Thoracic aorta (tissue), 2 donors: ENCODE data around the gene IQSEC3. TPM values are rescaled to one million over a fixed set of nuclear protein-coding genes. Genes with fewer than 3 reads are reported as not detected.

Experiments
- ATAC-seq: fragments of 150-250 bp; one replicate; pipeline ENCODE4 v1.8.0; 2017; ENCODE audit warnings: low read depth; ENCODE audit not compliant: insufficient number of reproducible peaks, low FRiP score
- DNase-seq: peaks from one replicate; pipeline ENCODE4 v3.0.0-alpha.2; 2020; ENCODE audit warnings: low spot score
- H3K27ac ChIP-seq, 2 donors: fragments of 200-600 bp; sonication (generic); 1 replicate in 1 of 2; 2 replicates in 1 of 2; pipeline ENCODE4 v1.5.1; 2016; ENCODE audit warnings: mild to moderate bottlenecking in 2 of 2, moderate library complexity in 2 of 2
- H3K27me3 ChIP-seq: fragments of 200-600 bp; sonication (generic); replicated peaks from 2 replicates; pipeline ENCODE4 v1.6.0; 2016; ENCODE audit warnings: mild to moderate bottlenecking; ENCODE audit not compliant: insufficient read depth
- H3K36me3 ChIP-seq: fragments of 200-600 bp; sonication (generic); one replicate; pipeline ENCODE4 v1.5.1; 2016
- H3K4me1 ChIP-seq, 2 donors: fragments of 200-600 bp; sonication (generic); 1 replicate in 1 of 2; 2 replicates in 1 of 2; pipeline versions ENCODE4 v1.5.1 to v1.6.0; 2016; ENCODE audit warnings: low read depth in 2 of 2, mild to moderate bottlenecking in 1 of 2; ENCODE audit not compliant: control insufficient read depth in 1 of 2
- H3K4me3 ChIP-seq: fragments of 200-600 bp; sonication (generic); 2 replicates; pipeline ENCODE4 v1.5.1; 2016; ENCODE audit warnings: mild to moderate bottlenecking
- H3K9me3 ChIP-seq: fragments of 200-600 bp; sonication (generic); 2 replicates; pipeline ENCODE4 v1.5.1; 2016
- total RNA-seq, 2 donors: library from RNA; depleted of rRNA; stranded (reverse); fragments of >200 nt; gene quantifications; one replicate each; pipeline versions ENCODE4 v1.1.0 to v1.2.3, GENCODE V29; 2016
- TF ChIP-seq, protein P1 (sequence below): fragments of 200-600 bp; sonication (generic); IDR thresholded peaks from one replicate; pipeline ENCODE4 v1.5.1; 2019; ENCODE audit warnings: antibody characterized with exemption

IQSEC3 gene
- total RNA-seq, 2 donors from 2014 or later, result 1.1 to 1.3 TPM

DNA sequence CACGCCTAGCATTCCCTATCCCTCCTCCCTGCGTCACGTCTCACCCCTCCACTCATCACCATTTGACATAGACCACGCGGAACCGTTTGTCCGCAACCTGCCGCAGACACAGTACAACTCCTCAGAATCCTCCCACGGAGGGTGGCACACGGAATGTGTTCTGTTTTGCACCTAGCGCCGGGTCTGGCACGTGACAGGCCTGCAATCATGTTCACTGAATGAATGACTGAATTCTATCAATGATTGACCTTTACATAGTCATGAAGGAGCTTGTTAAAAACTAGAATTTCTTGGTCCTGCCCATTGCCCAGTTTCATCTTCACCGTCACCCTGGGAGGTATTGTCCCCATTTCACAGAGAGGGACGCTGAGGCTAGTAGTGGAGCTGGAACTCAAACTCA is 142.7 kb downstream of the IQSEC3 start:
- TF ChIP-seq, protein P1, sequence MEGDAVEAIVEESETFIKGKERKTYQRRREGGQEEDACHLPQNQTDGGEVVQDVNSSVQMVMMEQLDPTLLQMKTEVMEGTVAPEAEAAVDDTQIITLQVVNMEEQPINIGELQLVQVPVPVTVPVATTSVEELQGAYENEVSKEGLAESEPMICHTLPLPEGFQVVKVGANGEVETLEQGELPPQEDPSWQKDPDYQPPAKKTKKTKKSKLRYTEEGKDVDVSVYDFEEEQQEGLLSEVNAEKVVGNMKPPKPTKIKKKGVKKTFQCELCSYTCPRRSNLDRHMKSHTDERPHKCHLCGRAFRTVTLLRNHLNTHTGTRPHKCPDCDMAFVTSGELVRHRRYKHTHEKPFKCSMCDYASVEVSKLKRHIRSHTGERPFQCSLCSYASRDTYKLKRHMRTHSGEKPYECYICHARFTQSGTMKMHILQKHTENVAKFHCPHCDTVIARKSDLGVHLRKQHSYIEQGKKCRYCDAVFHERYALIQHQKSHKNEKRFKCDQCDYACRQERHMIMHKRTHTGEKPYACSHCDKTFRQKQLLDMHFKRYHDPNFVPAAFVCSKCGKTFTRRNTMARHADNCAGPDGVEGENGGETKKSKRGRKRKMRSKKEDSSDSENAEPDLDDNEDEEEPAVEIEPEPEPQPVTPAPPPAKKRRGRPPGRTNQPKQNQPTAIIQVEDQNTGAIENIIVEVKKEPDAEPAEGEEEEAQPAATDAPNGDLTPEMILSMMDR, result no peak
- H3K27ac ChIP-seq, result no peak overlapping the region
- ATAC-seq (no peak), DNase-seq (no peak)
- no peaks in the 10 kb centered on the region for H3K9me3 ChIP-seq
- H3K36me3 ChIP-seq, result no peaks in the 10 kb centered on the region
- H3K27me3 ChIP-seq, result peaks cover 3% of the 10 kb centered on the region
- H3K4me1 ChIP-seq, result peaks cover 0 to under 1% of the 10 kb centered on the region in 2 donors
- H3K4me3 ChIP-seq, result no peak overlapping the region

DNA sequence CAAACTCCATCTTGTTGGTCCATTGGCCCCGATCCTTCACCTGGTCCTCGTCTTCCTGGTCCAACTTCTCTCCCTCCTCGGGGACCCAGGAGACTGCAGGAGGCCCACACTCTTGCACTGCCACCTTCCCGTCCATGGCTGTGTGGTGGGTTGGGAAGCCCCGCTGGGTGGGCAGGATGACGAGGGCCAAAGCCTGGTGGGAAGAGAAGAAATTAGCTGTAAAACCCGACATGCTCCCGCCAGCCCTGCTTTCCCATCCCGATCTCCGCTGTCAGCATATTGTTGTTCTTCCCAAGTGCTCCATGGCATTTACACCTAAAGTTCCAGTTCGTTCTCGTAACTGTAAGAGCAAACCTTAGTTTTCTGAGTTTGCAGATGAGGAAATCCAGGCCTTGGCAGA is 143.3 kb downstream of the IQSEC3 start:
- TF ChIP-seq, protein P1, result no peak

DNA sequence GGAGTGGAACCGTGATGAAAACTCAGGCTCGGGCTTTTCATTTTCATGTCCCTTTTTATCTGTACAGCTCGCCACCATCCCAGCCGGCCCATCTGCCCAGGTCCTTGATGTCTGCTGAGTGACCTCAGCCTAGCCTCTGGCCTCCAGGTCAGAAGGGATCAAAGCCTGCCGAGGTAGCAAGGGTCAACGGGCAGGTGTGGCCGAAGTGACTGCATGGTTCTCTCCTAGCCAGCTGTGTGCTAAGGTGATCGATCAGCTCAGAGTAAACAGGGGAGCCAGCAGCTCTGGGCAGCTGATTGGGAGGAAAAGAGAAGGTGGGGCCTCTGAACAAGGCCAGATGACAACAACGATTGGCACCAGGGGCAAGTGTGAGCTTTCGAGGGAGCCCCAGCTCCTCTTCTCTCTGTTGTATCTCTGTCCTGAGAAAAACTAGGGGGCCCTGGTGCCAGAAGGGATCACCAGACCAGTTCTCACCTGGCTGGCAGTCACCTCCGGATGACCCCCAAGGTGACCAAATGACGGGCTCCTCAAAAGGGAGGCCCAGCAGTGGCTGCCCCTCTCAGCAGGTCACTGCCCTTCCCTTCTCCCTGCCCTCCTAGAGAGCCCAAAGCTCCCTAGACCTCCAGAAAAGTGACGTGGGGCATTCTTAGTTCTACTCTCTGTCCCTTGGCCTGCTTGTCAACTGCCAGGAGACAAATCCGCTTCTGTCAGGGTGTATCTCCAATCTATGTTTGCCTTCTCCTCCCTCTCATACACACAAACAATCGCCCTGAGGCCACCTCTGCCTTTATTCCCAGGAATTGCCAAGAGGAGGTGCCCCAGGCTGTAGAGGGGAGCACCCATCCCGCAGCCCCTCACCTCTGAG is 143.9 kb downstream of the IQSEC3 start:
- ATAC-seq (no peak), DNase-seq (no peak)
- H3K4me3 ChIP-seq, result no peak overlapping the region
- H3K27ac ChIP-seq, result no peak overlapping the region
- TF ChIP-seq, protein P1, result no peak
- H3K4me1 ChIP-seq, result no peaks in the 10 kb centered on the region
- no peaks in the 10 kb centered on the region for H3K36me3 ChIP-seq
- H3K9me3 ChIP-seq, result no peaks in the 10 kb centered on the region
- peaks cover 3% of the 10 kb centered on the region for H3K27me3 ChIP-seq

More for the DNA sequence above, 143.3 kb downstream of the IQSEC3 start:
- H3K27me3 ChIP-seq, result peaks cover 3% of the 10 kb centered on the region
- no peaks in the 10 kb centered on the region for H3K4me1 ChIP-seq
- ATAC-seq (no peak), DNase-seq (no peak)
- H3K36me3 ChIP-seq, result no peaks in the 10 kb centered on the region
- H3K9me3 ChIP-seq, result no peaks in the 10 kb centered on the region
- no peak overlapping the region for H3K27ac ChIP-seq
- no peak overlapping the region for H3K4me3 ChIP-seq

DNA sequence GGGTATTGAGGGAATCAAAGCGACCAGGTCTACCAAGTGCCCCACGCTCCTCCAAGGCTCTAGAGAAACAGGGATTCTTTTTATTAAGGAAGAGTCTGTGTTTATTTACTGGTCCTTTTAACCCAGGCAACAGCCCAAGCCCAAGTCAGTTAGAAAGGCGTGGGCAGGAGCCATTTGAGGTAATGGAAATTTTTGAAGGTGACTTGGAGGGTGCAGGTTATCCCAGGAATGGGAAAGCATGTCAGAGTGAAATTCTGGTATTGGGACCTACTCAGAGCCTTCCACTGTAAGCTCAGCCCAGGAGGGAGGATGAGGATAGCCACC is 144.5 kb downstream of the IQSEC3 start:
- Histone ChIP-seq H3K27ac (no peak overlapping the region), H3K4me3 (no peak overlapping the region), H3K4me1 (no peaks in the 10 kb centered on the region), H3K9me3 (no peaks in the 10 kb centered on the region), H3K27me3 (peaks cover 3% of the 10 kb centered on the region), H3K36me3 (no peaks in the 10 kb centered on the region)
- DNase-seq (no peak), ATAC-seq (no peak)
- TF ChIP-seq, protein P1, result no peak

DNA sequence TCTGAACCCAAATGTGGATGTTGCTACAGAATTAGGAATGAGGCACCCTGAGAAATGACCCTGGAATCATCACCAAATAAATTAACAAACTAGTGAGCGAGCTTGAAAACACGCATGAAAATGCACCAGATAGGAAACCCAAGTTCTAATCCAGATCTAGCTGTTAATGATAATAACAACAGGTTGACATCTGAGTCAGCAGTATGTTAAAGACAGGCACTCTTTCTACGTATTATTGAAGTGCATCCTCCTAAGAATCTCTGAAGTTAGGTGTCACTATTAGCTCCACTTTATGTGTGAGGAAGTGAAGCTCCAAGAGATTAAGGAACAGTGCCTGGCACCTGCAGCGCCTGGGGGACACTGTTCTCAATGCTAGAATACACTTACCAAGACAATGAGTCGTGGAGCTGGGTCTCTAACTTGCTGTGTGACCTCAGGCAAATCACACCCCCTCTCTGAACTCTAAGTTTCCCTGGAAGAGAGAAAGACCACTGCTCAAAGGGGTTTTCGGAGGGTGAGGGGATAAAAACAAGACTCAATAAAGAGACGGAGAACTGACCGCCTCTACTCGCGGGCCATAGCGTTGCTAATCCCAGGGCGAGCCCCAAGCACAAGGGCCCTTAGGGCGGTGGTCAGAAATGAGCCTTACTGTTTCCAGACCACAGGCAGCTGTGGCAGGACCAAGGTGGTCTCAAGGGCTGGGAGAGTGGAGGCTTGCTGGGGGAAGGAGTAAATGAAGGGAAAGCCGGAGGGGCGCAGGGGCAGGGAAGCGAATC is 145.3 kb downstream of the IQSEC3 start:
- TF ChIP-seq, protein P1, result no peak
- peaks cover 3% of the 10 kb centered on the region for H3K27me3 ChIP-seq
- no peak for DNase-seq

More for the DNA sequence above, 145.3 kb downstream of the IQSEC3 start:
- Histone ChIP-seq H3K9me3 (no peaks in the 10 kb centered on the region), H3K27ac (no peak overlapping the region), H3K4me3 (no peak overlapping the region), H3K4me1 (no peaks in the 10 kb centered on the region), H3K36me3 (no peaks in the 10 kb centered on the region)
- no peak for ATAC-seq
